Left renal pelvis (tissue), 4 donors: ENCODE results near the gene VAV1. TPM values are rescaled to one million over a fixed set of nuclear protein-coding genes. Genes with fewer than 3 reads are reported as not detected.
"Not testable (repeated sequence)": the region's sequence is repeated elsewhere in the genome, so short reads cannot be mapped to it uniquely, and the experiment has no call there.

ENCODE experiments used
- DNase-seq, 4 donors: peaks; one replicate each; pipeline ENCODE4 v3.0.0-alpha.2; 2013; ENCODE audit warnings: low read depth in 4 of 4, low spot score in 3 of 4
- polyA plus RNA-seq, 4 donors: library from polyadenylated mRNA; unstranded; fragments of 120-200 nt; gene quantifications; one replicate each; pipeline ENCODE4 v1.2.1, GENCODE V29; 2013; ENCODE audit not compliant: insufficient read length in 4 of 4

VAV1 gene
- polyA plus RNA-seq, 4 donors, result 1.1 to 4.2 (median 1.7) TPM

GRCh38 chr19:6811906-6812305 is 39.4 kb downstream of the VAV1 start:
- no peak for DNase-seq

GRCh38 chr19:6812612-6813011 is 40.1 kb downstream of the VAV1 start:
- DNase-seq, result no peak

GRCh38 chr19:6813659-6814058 is 41.2 kb downstream of the VAV1 start:
- no peak for DNase-seq

GRCh38 chr19:6817179-6817578 is 44.7 kb downstream of the VAV1 start:
- no peak for DNase-seq

GRCh38 chr19:6818246-6818645 is 45.7 kb downstream of the VAV1 start:
- DNase-seq, result no peak

- DNase-seq, result no peak
Observed at GRCh38 chr19:6819323-6819722, 46.8 kb downstream of the VAV1 start.

GRCh38 chr19:6820237-6820636 is 47.7 kb downstream of the VAV1 start:
- DNase-seq, result no peak

- DNase-seq, result no peak
Observed at GRCh38 chr19:6821639-6822310, 49.3 kb downstream of the VAV1 start.

DNA sequence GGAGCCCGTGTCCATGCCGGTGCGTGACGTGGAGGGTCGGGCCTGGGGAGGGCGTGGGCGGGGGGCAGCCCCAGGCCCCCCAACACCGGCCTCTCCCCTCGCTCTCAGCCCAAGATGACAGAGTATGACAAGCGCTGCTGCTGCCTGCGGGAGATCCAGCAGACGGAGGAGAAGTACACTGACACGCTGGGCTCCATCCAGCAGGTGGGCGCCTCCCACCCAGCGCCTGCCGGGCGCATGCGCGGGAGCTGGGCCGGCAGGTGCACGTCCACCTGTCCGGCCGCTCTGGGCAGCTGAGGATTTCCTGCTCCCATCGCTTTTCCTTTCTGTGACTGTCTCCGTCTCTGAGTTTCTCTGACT is 49.8 kb downstream of the VAV1 start:
- DNase-seq, result no peak

- no peak for DNase-seq
Observed at GRCh38 chr19:6825076-6825774, 52.7 kb downstream of the VAV1 start.

GRCh38 chr19:6826281-6826920 is 53.9 kb downstream of the VAV1 start:
- DNase-seq, result no peak

DNA sequence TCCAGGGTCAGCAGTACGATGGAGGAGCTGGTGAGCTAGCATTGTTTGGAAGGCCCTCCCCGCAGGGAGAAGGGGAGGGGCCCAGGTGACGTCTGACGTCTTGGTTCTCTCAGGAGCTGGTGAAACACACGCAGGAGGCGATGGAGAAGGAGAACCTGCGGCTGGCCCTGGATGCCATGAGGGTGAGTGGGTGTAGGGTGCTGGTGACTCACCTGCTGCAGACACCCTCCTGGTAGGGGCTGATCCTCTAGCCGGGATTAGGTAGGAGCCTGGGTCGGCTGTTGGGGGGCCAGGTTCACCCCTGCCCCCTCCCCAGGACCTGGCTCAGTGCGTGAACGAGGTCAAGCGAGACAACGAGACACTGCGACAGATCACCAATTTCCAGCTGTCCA is 55.8 kb downstream of the VAV1 start:
- no peak for DNase-seq

GRCh38 chr19:6828698-6829633 is 56.5 kb downstream of the VAV1 start:
- no peak for DNase-seq

- DNase-seq, result not testable (repeated sequence)
Observed at GRCh38 chr19:6829829-6830228, 57.3 kb downstream of the VAV1 start.

GRCh38 chr19:6831084-6831483 is 58.6 kb downstream of the VAV1 start:
- DNase-seq, result not testable (repeated sequence)

DNA sequence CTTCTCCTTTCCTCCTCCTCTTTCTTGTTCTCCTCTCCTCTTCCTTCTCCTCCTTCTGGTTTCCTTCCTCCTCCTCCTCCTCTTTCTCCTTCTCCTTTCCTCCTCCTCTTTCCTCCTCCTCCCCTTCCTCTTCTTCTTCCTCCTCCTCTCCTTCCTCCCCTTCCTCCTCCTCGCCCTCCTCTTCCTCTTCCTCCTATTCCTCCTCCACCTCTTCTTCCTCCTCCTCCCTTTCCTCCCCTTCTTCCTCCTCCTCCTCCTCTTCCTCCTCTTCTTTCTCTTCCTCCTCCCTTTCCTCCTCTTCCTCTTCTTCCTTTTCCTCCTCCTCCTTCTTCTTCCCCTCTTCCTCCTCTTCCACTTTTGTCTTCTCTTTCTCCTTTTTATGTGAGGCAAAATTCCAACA is 59.9 kb downstream of the VAV1 start:
- no peak for DNase-seq

DNA sequence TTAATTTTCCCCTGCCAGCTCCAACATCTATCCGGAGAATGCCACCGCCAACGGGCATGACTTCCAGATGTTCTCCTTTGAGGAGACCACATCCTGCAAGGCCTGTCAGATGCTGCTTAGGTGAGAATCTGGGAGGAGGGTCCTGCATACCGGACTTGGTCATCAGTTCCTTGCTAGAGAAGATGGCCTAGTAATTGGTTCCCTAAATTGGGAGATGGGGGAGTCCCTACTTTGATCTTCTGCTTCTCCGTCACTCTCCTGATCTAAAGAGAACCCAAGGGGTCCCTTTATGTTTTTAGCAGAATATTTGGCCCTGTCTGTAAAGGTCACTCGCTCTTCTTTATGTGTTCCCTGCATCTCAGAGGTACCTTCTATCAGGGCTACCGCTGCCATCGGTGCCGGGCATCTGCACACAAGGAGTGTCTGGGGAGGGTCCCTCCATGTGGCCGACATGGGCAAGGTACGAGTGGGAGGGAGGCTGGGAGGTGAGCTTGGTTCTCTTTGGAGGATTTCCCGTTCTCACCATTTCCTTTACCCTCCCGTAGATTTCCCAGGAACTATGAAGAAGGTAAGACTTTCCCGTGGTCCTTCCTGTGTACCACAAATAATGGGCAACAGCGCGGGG is 60.8 kb downstream of the VAV1 start:
- no peak for DNase-seq

DNA sequence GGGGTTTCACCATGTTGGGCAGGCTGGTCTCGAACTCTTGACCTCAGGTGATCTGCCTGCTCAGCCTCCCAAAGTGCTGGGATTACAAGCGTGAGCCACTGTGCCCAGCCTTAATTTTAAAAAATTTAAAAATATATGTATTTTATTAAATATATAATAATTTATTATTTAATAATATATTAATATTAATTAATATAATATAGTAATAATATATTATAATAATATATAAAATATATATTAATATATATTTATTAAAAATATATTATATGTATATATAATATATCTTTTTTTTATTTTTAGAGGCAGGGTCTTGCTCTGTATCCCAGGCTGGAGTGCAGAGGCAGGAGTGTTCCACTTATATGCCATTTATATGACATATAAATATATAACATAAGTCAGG is 61.9 kb downstream of the VAV1 start:
- DNase-seq, result no peak

- no peak for DNase-seq
Observed at GRCh38 chr19:6835501-6835900, 63.0 kb downstream of the VAV1 start.

DNA sequence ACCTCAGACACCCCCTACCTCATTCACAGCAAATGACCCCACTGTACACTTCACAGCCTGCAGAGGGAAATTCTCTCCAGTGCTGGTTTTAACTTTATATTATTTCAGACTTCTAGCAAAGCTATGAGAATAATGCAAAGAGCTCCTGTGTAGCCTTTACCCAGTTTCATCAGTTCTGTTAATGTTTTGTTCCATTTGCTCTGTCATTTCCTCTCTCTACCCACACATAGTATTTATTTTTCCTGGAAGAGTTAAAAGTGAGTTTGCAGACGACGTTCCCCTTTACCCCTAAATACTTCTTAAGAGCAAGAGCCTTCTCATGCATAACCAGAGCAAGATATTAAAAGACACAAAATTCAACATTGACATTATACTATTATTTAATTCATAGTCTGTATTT is 65.0 kb downstream of the VAV1 start:
- no peak for DNase-seq
